ENCODE data around the gene IVD.

Gene IVD

DNA sequence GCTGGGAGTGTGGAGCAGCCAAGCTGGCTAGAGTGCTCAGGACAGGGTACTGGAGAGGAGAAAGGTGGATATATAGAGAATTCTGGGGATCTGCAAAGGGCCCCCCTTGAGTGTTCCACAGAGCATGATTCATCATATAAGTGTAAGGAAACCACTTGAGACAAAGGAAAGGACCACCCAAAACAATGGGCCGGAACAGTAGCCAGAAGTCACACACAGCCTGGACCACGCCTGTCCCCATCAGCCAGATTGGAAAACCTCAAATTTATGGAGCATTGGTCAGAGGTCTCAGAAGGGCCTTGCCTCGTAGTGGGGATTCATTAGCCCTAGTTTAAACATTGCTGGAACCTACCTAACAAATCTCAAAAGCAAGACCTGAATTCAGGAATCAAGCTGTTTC, 28.0 kb upstream of the IVD start:
- DNase-seq (ENCODE audit: low spot score), result no peak

DNA sequence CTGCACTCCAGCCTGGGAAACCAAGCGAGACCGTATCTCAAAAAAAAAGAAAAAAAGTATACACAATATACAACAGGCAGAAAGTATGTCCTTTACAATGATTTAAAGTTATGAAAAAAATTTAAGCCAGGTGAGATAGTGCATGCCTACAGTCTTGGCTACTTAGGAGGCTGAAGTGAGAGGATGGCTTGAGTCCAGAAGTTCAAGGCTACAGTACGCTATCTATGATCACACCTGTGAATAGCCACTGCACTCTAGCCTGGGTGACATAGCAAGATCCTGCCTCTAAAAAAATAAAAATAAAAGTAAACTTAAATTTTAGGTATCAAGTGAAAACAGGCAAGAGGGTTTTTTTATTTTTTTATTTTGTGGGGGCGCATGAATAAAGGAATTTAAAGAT, 26.2 kb upstream of the IVD start:
- no peak for DNase-seq (ENCODE audit: low spot score)

DNA sequence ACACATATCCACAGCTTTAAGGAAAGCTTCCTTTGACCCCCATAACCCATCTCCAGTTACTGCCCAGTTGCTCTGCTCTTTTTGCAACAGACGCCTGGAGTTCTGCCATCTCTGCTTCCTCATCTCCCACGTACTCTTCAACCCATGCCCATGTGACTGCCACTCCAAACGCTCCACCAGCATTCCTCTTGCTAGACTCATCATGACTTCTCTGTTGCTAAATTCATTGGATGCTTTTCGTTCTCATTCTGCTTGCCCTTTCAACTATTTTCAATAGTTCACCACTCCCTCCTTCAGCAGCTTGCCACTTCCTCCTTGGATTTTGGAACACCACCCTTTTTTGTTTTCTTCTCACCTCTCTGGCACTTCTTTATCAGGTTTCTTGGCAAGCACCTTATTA, 25.7 kb upstream of the IVD start:
- DNase-seq (ENCODE audit: low spot score), result peak; percentile 96

DNA sequence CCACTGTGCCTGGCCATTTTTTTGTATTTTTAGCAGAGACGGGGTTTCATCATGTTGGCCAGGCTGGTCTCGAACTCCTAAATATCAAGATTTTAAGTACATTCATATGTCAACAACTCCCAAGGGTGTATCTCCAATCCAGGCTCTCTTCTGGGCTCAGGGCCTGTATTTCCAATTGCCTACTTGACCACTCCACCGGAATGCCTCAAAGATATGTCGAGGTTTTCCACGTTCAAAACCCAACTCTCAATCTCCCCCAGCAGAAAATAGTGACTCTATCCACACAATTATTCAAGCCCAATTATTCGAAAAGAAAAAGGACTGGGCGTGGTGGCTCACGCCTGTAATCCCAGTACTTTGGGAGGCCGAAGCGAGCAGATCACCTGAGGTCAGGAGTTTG, 25.0 kb upstream of the IVD start:
- no peak for DNase-seq (ENCODE audit: low spot score)

DNA sequence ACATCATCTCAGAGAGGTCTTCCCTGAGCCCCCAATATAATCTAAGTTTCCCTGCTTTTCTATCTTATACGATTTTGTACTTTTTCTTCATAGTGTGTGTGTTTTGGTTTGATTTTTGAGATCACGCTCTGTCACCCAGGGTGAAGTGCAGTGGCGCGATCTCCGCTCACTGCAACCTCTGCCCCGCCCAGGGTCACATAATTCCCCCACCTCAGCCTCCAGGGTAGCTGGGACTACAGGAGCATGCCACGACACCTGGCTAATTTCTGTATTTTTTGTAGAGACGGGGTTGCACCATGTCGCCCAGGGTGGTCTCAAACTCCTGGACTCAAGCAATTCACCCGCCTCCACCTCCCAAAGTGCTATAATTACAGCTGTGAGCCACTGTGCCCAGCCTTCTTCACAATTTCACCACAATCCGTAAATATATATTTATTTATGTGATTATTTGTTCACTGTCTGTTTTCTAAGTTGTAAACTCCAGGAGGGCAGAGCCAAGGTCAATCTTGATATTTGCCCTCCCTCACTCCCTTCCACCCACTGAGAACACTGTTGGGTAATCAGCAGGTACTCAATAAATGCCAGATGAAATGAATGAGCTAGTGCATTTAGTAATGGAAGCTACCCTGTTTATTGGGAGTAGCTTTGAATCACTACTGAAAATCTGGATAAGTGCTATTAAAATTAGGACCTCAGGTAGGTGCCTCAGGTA, 23.6 kb upstream of the IVD start:
- DNase-seq (ENCODE audit: low spot score), result no peak

DNA sequence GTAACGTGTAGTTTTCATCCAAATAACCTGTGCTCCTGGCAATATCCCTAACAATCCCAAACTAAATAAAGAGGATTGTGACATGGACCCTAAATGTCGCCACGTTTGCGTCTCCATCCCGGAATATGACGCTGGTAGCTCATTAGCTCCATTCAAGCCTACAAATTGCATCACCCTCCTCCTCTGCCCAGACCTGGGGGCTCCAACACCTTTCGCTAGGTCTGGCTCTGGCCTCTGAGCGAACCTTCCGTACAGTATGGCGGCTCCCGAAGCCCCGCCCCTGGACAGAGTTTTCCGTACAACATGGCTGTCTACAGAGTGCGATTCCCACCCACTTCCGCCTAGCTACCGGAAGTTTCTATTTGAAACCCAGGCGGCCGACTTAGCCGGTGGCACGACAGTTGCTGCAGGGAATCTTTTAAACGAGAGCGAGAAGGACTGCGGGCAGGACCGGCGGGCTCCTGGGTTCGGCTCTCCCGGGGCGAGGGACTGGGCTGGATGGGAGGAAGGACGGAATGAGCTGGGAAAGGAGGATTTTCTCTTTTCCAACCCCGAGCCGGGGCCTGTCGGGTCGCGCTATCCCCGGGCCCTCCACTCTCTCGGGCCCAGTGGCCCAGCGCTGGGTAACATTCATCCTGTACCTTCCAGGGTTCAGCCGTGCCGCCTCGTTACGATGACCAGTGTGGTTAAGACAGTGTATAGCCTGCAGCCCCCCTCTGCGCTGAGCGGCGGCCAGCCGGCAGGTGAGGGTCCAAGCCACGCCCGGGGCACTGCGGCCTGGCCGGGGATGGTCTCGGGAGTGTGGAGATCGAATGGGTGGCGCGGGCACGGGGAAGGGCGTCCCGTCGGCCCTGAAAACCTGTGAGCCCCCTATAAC, 22.8 kb upstream of the IVD start, which contains the start of gene KNSTRN:
KNSTRN (plus strand) TSS at position 142 of the 877 bp plus-strand sequence; CDS start at position 257, 115 bp downstream.
- peak; percentile 96 for DNase-seq (ENCODE audit: low spot score)

DNA sequence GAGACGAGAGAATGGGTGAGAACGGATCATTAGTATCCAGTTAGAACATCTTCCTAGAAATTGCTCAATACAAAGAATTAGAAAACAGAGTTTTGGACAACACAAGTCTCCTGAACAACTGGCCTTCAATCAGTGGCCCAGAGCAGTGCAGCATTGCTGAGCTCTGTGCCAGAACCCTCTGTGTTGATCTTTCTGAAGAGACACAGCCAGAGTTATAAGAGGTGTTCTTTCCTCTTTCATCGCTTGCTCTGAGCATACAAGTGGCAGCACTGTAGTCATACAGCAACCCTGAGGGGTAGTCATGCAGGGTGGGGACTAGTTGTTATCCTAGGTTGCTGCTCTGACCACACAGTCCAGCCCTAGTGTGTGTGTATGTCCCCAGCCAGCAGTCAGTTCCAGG, 19.1 kb upstream of the IVD start:
- no peak for DNase-seq (ENCODE audit: low spot score)

DNA sequence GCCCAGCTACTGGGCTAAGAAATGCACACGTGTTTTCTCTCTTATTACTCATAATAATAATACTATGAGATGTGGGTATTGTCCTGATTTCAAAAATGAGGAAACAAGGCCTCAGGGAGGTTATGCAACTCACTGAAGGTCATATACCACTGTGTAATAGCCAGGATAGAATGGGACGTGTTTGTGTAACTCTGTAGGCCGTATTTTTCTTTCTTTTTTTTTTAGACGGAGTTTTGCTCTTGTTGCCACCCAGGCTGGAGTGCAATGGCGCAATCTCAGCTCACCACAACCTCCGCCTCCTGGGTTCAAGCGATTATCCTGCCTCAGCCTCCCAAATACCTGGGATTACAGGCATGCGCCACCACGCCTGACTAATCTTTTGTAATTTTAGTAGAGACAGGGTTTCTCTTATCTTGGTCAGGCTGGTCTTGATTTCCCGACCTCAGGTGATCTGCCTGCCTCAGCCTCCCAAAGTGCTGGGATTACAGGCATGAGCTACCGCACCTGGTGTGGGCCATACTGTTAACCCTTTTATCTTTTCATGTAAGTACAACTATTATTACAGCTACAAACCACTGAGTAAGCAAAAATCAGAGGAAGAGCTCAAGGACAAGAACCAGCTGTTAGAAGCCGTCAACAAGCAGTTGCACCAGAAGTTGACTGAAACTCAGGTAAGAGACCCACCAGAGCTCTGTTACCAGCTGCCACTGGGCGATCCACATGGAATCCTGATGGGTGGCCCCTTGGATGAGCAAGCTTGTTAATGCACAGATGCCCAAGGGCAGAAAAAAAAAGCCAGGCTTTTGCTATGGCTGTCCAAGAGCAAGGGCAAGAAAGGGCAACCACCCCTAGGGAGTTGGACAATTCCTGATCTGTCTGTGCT, 16.4 kb upstream of the IVD start:
- no peak for DNase-seq (ENCODE audit: low spot score)

DNA sequence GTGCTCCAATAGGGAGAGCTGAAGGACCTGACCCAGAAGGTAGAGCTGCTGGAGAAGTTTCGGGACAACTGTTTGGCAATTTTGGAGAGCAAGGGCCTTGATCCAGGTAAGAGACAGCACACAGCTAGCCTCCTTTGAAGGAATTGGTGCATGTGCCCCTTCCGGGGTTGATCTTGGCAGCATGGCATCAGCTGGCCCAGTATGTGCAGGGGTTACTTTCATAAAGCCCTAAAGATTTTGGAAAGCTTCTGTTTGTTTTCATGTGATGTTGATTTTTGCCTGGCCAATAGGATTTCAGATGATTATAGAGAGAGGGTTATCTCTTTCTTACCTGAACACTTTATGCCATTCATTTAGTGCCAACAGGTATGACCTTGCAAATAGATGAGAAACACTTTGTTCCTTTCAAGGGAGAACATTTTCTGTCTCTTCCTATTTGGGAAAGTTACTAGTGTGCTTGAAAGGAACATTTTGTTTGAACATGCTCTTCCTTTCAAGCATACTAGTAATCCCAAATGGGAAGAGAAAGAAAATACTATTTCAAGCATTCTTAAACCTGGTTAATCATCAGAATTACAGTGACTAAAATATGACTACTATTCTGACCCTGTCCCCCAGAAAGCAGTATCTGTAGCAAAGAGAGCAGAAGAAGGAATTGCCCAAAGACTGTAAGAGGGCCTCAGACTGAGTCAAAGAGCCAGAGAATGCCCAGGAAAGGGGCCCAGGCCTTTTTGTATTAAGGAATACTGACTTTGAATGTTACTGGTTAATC, 15.6 kb upstream of the IVD start:
- DNase-seq (ENCODE audit: low spot score), result no peak

DNA sequence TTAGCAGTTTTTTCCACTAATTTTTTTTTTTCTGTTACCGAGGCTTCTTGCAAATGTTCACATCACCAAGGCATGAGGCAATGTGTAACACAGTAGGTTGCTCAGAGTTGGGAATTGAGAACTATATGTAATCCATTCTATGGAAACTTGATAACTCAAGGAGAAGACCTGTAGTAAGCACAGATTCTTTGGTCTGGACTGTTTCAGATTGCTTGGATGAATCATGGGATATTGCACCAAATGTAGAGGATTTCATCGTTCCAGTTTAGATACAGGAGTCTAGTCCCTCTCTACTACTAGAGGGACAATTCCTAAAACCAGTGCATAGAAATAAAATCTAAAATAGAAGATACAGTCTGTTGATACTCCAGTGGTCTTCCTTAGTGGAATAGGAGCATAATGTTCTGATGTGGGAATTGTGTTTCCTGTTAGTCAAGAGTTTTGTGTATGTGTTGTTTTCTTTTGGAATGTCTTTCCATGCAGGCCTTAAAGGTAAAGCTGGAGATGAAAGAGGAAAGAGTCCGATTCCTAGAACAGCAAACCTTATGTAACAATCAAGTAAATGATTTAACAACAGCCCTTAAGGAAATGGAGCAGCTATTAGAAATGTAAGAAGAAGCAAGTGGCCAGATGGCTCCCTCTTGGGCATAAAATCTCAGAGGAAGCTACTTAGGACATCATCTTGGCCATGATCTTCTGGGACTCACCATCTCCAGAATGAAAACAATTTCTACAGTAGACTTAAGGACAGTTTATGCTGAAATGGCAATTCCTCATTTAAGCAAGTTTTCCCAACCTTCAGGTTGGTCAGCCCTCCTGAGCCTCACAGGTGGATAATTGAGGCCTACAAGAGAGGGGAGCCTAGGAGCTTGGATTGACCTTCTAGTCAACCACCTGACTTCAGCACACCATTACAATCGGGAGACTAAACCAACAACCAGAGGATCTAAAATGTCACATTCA, 12.3 kb upstream of the IVD start:
- no peak for DNase-seq (ENCODE audit: low spot score)

DNA sequence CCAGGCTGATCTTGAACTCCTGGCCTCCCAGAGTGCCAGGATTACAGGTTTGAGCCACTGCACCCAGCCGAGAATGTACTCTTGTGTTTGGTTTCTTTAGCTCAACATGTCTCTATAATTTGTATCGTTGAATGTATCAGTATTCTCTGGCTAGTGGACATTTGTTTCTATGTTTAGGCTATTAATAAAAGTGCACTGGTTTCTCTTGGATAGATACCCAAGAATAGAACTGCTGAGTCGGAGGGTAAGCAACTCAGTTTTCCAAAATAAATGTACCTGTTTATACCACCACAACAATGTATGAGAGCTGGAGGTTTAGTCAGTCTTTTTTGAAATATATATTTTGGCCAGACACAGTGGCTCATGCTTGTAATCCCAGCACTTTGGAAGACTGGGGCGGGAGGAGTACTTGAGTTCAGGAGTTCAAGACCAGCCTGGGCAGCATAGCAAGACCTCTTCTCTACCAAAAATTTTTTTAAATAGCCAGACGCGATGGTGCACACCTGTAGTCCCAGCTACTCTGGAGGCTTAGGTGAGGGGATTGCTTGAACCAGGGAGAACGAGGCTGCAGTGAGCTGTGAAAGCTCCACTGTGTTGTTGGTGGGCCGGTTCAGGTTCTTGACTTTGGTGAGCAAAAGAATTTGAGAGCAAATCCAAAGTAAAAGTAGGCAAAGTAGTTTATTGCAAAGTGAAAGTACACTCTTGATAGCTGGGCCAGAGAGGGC, 7.7 kb upstream of the IVD start:
- no peak for DNase-seq (ENCODE audit: low spot score)

DNA sequence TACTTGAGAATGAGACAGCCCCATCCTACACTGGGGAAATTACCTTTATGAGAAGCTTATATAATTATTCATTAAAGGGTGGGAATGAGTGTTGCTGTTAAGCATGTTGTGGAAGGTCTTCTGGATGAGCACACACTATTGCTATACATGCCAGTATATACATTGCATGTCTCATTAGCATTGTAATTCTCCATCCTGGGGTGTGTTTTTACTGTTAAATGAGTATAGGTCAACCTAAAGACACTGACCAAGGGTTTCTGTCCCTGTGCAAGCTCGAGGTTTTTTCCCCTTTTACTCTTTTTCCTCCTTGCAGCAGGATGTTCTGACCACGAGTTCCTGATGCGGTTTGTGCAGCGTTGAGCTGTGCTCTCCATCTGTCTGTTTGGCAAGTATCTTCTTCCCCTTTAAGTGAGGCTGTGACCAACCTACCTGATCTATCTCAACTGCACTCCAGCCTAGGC, 7.2 kb upstream of the IVD start:
- DNase-seq (ENCODE audit: low spot score), result no peak

DNA sequence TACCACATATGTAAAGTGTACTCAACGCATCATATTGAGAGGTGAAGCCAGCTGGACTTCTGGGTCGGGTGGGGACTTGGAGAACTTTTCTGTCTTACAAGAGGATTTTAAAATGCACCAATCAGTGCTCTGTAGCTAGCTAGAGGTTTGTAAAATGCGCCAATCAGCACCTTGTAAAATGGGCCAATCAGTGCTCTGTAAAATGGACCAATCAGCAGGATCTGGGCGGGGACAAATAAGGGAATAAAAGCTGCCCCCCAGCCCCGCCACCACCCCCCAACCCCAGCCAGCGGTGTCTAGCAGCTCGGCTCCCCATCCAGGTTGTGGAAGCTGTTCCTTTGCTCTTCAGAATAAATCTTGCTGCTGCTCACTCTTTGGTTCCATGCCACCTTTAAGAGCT, 6.2 kb upstream of the IVD start:
- DNase-seq (ENCODE audit: low spot score), result no peak

DNA sequence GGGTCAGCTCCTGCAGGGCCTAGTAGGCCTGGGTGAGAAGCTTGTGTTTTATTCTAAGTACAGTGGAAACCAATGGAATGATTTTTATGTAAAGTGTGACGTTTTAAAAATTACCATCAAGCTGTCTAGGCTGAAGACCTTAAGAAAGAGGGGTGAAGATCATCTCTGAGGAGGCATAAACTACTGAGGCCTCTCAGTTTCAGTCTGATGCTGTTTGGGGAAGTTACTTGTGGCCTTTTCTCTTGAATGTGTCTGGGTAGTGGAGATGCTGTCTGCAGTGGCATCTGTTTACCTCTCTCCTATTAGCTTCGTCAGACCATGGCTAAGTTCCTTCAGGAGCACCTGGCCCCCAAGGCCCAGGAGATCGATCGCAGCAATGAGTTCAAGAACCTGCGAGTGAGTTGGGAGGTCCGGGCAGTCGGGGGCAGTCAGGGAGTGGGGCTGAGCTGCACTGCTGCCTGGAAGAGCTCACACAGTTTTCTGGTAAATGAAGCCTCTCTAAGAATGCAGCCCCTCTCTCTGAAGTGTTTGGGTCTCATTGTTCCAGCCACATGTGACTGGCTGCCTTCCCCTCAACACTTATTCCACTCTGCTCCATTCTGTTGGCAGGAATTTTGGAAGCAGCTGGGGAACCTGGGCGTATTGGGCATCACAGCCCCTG, 1.9 kb downstream of the IVD start:
- no peak for DNase-seq (ENCODE audit: low spot score)

DNA sequence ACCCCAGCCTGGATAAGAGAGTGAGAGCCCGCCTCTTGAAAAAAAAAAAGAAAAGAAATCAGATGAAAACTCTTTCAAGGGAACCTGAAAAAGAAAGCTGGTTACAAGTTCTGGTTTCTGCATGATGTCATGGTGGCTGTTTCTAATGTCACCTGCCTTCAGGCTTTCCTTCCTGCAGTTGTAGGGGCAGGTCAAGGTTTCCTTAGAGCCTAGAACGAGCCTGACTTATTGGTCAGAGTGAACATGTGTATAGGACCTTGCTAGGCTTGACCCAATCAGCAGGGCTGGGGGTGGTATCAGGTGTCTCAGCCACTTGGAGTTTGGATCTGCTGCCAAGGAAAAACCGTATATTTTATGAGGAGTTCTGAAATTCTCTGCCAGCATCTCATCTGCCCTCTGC, 3.8 kb downstream of the IVD start:
- DNase-seq (ENCODE audit: low spot score), result no peak

DNA sequence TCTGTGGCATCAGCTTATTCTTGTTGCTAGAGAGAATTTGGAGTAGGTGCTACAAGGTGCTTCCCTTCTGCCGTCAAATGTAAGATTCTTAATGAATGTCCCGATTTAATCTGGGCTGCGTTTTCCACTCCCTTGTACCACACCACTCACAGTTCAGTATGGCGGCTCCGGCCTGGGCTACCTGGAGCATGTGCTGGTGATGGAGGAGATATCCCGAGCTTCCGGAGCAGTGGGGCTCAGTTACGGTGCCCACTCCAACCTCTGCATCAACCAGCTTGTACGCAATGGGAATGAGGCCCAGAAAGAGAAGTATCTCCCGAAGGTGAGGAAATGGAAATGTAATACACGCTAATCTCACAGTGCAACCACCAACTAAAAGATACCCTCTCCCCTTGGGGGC, 4.9 kb downstream of the IVD start:
- DNase-seq (ENCODE audit: low spot score), result no peak

DNA sequence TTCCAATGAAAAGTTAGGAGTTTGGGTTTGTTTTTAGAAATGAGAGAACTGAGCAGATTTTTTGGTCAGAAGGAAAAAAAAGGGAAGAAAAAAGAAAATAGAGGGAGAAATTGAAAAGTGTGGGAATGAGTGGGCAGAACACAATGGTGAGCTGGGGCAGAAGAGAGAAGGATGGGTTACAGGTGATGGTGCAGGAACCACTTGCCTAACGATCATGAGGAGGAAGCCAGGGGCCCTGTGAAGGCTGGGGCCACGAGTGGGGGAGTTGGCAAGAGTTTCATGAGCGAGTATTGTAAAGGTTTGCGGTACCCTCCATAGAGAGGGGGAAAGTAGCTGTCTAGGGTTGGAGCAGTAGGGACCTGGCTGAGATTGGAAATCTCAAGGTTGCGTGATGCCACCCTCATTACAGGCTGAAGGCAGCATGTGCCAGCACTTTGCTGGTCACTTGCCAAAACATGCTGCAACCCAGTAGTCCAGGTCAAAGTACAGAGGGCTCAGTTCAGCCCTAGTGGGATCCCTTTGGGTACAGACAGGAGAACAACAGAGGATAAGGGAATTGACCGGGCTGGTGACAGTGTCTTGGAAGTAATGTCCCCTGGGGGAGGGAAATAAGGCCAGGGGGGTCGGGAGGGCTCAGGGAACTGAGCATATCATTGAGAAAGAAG, 6.6 kb downstream of the IVD start:
- DNase-seq (ENCODE audit: low spot score), result no peak

DNA sequence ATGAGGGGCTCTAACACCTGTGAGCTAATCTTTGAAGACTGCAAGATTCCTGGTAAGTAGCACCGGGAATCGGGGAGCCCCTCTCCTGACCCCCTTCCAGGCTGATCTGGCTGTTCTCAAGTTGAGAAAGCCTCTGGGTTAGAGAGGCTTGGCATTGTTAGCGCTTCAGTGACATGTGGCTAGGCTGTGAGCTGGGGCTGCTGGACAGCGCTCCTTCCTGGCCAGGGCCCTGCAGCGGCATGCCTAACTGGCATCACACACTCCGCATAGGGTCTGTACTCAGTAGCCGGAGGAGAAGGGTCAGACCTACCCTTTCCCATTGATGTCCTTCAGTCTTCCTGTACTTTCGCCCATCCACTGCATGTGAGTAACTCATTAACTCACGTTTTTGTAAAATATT, 7.4 kb downstream of the IVD start:
- no peak for DNase-seq (ENCODE audit: low spot score)

DNA sequence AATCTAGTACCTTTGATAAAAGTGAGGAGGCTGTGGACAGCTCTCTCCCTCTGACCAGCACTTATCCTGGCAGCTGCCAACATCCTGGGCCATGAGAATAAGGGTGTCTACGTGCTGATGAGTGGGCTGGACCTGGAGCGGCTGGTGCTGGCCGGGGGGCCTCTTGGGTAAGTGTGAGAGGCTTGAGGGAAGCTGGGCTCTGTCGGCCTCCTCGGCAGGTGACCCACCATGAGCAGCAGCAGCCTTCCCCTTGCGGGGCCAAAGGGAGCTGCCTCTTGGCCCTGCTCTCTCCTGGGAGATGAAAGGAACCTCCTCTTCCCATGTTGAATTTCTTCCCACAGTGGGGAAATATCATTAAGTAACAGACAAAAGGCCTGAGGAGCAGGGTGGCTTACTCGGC, 9.2 kb downstream of the IVD start:
- DNase-seq (ENCODE audit: low spot score), result no peak
